LNCaP clone FGC (cell line): ENCODE measurements around the gene TSPAN4.
A peak's percentile ranks its signal among the peaks of the same experiment; 100 is the strongest.

Experiments used
- DNase-seq: peaks from one replicate; pipeline ENCODE4 v3.0.0-alpha.2; 2011; ENCODE audit warnings: low read depth
- H3K4me3 ChIP-seq: 2 replicates; pipeline ENCODE4 v1.5.1; 2011; ENCODE audit warnings: mild to moderate bottlenecking, low read depth, low read length, control low read depth
- CTCF ChIP-seq: IDR thresholded peaks from 2 replicates; pipeline ENCODE4 v1.5.1; 2012; ENCODE audit warnings: mild to moderate bottlenecking; ENCODE audit not compliant: control insufficient read depth, insufficient read depth; ENCODE audit errors: extremely low read depth

The TSPAN4 gene

GRCh38 chr11:870127-870413 is 27.4 kb downstream of the TSPAN4 start:
- DNase-seq: no peak
- no peak overlapping the region for H3K4me3 ChIP-seq
- TF ChIP-seq CTCF: peak; percentile 22; the same call in 1 of the 2 replicates

GRCh38 chr11:870418-870817 is 27.8 kb downstream of the TSPAN4 start:
- no peak for DNase-seq
- TF ChIP-seq CTCF: no peak

GRCh38 chr11:871472-871871 is 28.8 kb downstream of the TSPAN4 start:
- no peak overlapping the region for H3K4me3 ChIP-seq
- DNase-seq: no peak
- no peak for TF ChIP-seq CTCF

More at GRCh38 chr11:870418-870817, 27.8 kb downstream of the TSPAN4 start:
- no peak overlapping the region for H3K4me3 ChIP-seq

- TF ChIP-seq CTCF: no peak
- no peak overlapping the region for H3K4me3 ChIP-seq
- DNase-seq: no peak
Observed at GRCh38 chr11:872799-873198, 30.1 kb downstream of the TSPAN4 start.

- H3K4me3 ChIP-seq: no peak overlapping the region
- no peak for TF ChIP-seq CTCF
- DNase-seq: no peak
Observed at GRCh38 chr11:873706-874105, 31.1 kb downstream of the TSPAN4 start.

GRCh38 chr11:875203-875602 is 32.6 kb downstream of the TSPAN4 start:
- TF ChIP-seq CTCF: no peak
- no peak overlapping the region for H3K4me3 ChIP-seq
- no peak for DNase-seq

- no peak for DNase-seq
- H3K4me3 ChIP-seq: no peak overlapping the region
- no peak for TF ChIP-seq CTCF
Observed at GRCh38 chr11:875769-876301, 33.2 kb downstream of the TSPAN4 start.
